Measurements from ENCODE around the gene MYBPC1.

Gene MYBPC1

GRCh38 chr12:101599771-101600484, 5.2 kb downstream of the MYBPC1 start:
- no peak for DNase-seq
- Histone ChIP-seq H3K36me3 (no peaks in the 10 kb centered on the region), H3K27ac (no peak overlapping the region), H3K27me3 (no peaks in the 10 kb centered on the region), H3K9me3 (no peaks in the 10 kb centered on the region), H3K4me3 (no peak overlapping the region), H3K4me1 (no peaks in the 10 kb centered on the region)
- intact Hi-C loops (cut with DNase I; ENCODE audit: low total_unique reads) = no loop called here
- no peak for TF ChIP-seq CTCF (IDR thresholded peaks at IDR 0.05)

DNA sequence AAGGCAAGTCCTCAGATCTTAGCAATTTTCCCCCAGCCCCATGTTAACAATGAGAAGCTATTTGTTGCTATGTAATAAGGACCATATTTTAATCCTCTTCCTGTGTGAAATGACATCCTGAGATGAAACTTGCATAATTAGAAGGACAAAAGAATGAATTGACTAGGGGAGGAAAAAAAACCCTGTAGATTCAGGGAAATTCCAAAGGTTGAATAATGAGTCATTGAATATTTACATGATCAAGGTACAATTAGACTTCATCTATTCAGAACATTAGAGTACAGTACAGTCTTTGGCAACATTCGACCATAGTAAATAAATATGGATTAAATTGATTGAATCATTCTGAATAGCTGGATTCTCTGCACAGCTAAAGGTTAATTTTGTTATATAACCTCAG, 9.4 kb downstream of the MYBPC1 start:
- no peak for DNase-seq
- no peak for TF ChIP-seq CTCF (IDR thresholded peaks at IDR 0.05)
- no peaks in the 10 kb centered on the region for H3K27me3 ChIP-seq
- no peak overlapping the region for H3K4me3 ChIP-seq
- no peak overlapping the region for H3K27ac ChIP-seq
- H3K36me3 ChIP-seq = no peaks in the 10 kb centered on the region
- H3K9me3 ChIP-seq = no peaks in the 10 kb centered on the region
- no peaks in the 10 kb centered on the region for H3K4me1 ChIP-seq
- intact Hi-C loops (cut with DNase I; ENCODE audit: low total_unique reads) = no loop called here

GRCh38 chr12:101607894-101608293, 13.1 kb downstream of the MYBPC1 start:
- Histone ChIP-seq H3K27me3 (no peaks in the 10 kb centered on the region), H3K27ac (no peak overlapping the region), H3K36me3 (no peaks in the 10 kb centered on the region), H3K9me3 (no peaks in the 10 kb centered on the region), H3K4me1 (peaks cover 0 to 6% (median 0%) of the 10 kb centered on the region in 4 donors), H3K4me3 (no peak overlapping the region)
- TF ChIP-seq CTCF (IDR thresholded peaks at IDR 0.05) = no peak
- intact Hi-C loops (cut with DNase I; ENCODE audit: low total_unique reads) = no loop called here
- DNase-seq = no peak

DNA sequence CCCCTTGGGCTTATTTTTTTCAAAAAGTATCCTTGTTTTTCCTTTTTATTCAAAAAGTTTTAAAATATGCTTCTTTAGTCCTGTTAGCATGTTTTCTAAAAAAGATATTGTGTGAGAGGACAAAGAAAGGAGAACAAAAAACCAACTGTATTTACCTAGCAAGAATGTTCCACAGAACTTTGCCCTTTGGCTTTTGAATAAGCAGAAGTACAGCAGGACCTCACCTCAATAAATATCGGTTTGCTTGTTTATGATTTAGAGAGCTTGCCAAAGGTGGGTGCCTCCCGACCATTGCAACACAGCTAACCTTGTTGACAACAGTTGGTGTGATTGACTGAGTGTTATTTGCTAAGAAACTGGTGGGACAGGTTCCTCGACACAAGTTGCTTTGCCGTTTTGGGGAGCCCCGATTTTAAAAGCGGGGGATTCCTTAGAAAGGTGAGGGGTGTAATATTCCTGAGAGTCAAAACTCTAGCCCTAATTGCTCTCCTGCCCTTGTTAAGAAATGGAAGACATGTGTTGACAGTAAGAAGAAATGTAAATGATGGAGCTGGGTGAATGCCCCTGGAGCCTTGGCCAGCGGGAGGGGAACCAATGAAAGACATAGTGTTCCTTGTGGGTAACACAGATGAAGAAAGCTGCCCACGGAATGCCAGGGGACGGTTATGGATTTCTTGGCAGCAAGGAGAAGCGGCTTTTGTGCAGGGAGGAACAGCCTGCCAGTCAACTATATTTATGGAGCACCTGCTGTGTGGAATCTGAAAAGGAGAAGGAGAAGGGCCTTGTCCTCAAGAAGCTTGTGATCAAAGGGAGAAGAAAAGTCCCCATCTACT, 13.7 kb downstream of the MYBPC1 start:
- no peak overlapping the region for H3K4me3 ChIP-seq
- intact Hi-C loops (cut with DNase I; ENCODE audit: low total_unique reads) = no loop called here
- no peaks in the 10 kb centered on the region for H3K27me3 ChIP-seq
- H3K9me3 ChIP-seq = no peaks in the 10 kb centered on the region
- no peak for DNase-seq
- H3K4me1 ChIP-seq = peaks cover 0 to 6% (median 0%) of the 10 kb centered on the region in 4 donors
- H3K36me3 ChIP-seq = no peaks in the 10 kb centered on the region
- no peak for TF ChIP-seq CTCF (IDR thresholded peaks at IDR 0.05)
- H3K27ac ChIP-seq = no peak overlapping the region

DNA sequence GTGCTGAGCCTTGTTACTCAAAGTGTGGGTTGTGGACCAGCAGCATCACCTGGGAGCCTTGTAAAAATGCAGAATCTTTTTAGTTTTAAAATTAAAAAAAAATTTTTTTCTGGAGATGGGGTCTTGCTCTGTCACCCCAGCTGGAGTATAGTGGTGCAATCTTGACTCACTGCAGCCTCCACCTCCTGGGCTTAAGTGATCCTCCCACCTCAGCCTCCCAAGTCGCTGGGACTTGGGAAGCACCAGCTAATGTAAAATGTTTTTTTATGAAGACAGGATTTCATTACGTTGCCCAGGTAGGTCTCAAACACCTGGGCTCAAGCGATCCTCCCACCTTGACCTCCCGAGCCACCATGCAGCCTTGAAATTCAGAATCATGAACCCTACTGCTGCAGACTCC, 14.4 kb downstream of the MYBPC1 start:
- DNase-seq = no peak
- TF ChIP-seq CTCF (IDR thresholded peaks at IDR 0.05) = no peak
- Histone ChIP-seq H3K4me3 (no peak overlapping the region), H3K36me3 (no peaks in the 10 kb centered on the region), H3K27me3 (no peaks in the 10 kb centered on the region), H3K27ac (no peak overlapping the region), H3K4me1 (peaks cover 0 to 6% (median 0%) of the 10 kb centered on the region in 4 donors), H3K9me3 (no peaks in the 10 kb centered on the region)
- intact Hi-C loops (cut with DNase I; ENCODE audit: low total_unique reads) = no loop called here
